ENCODE results near the gene TPRKB. TPM values are rescaled to one million over a fixed set of nuclear protein-coding genes. Genes with fewer than 3 reads are reported as not detected.

The TPRKB gene
- total RNA-seq, 6 donors from 2014 or later, result 4.7 to 19.0 (median 13.4) TPM

DNA sequence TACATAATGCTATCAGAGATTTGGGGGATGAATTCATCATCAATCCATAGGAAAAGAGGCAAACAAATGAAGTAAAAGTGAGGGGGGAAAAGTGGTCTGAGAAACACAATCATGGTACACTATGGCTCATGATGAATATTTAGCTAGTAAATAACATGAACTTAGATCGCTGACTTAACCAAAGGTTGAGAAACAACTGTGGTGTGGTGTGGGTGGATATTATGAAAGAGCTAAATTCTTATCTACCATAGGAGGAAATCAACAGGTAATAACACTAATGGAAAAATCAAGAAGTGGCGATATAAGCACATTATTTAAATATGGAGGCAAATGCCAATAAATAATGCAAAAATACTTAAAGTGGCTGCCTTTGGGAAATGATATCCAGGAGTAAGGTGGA is 12.2 kb upstream of the TPRKB start:
- Histone ChIP-seq H3K27ac (no peak overlapping the region), H3K9me3 (no peaks in the 10 kb centered on the region), H3K36me3 (peaks cover 0 to 41% (median 25%) of the 10 kb centered on the region in 4 donors), H3K4me1 (peaks cover 0 to 6% (median 2%) of the 10 kb centered on the region in 4 donors), H3K4me3 (no peak overlapping the region), H3K27me3 (no peaks in the 10 kb centered on the region)
- DNase-seq (no peak), ATAC-seq (ENCODE audit: low FRiP score in 2 of 2) (no peak)
- 70 to 82% methylated on average over 2 of the region's 2 CpGs for WGBS, 2 donors
- TF ChIP-seq, protein P1, sequence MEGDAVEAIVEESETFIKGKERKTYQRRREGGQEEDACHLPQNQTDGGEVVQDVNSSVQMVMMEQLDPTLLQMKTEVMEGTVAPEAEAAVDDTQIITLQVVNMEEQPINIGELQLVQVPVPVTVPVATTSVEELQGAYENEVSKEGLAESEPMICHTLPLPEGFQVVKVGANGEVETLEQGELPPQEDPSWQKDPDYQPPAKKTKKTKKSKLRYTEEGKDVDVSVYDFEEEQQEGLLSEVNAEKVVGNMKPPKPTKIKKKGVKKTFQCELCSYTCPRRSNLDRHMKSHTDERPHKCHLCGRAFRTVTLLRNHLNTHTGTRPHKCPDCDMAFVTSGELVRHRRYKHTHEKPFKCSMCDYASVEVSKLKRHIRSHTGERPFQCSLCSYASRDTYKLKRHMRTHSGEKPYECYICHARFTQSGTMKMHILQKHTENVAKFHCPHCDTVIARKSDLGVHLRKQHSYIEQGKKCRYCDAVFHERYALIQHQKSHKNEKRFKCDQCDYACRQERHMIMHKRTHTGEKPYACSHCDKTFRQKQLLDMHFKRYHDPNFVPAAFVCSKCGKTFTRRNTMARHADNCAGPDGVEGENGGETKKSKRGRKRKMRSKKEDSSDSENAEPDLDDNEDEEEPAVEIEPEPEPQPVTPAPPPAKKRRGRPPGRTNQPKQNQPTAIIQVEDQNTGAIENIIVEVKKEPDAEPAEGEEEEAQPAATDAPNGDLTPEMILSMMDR (IDR thresholded peaks at IDR 0.05), result no peak
- TF ChIP-seq EP300 (IDR thresholded peaks at IDR 0.05), result no peak
- no peak for TF ChIP-seq POLR2A (IDR thresholded peaks at IDR 0.05)
- no peak for TF ChIP-seq POLR2AphosphoS5 (IDR thresholded peaks at IDR 0.05)

DNA sequence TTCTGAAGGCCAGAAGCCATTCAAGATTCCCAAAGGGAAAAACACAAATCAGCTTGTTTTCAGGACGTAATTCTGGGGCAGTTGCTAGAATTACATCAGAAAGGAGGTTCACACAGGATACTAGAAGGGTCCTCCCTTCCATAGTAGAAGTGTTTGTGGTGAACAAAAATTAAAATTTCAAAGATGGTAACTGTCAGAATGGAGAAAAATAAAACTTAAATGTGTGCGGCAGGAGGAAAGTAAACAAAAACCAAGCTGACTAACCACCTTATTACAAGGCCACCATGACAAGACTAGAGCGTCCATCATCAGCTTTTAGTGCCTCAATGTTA is 9.7 kb upstream of the TPRKB start:
- ATAC-seq (ENCODE audit: low FRiP score in 2 of 2) (no peak), DNase-seq (no peak)
- WGBS, 2 donors, result 71 to 72% methylated on average over 3 of the region's 3 CpGs
- no peak for TF ChIP-seq POLR2A (IDR thresholded peaks at IDR 0.05)
- TF ChIP-seq, protein P1 (IDR thresholded peaks at IDR 0.05), result no peak
- Histone ChIP-seq H3K9me3 (no peaks in the 10 kb centered on the region), H3K4me3 (no peak overlapping the region), H3K36me3 (peaks cover 0 to 31% (median 16%) of the 10 kb centered on the region in 4 donors), H3K4me1 (peaks cover 0 to 6% (median 2%) of the 10 kb centered on the region in 4 donors), H3K27me3 (no peaks in the 10 kb centered on the region), H3K27ac (peak overlapping the region in 3 of 4 donors; percentile 45 to 77 (median 74))

DNA sequence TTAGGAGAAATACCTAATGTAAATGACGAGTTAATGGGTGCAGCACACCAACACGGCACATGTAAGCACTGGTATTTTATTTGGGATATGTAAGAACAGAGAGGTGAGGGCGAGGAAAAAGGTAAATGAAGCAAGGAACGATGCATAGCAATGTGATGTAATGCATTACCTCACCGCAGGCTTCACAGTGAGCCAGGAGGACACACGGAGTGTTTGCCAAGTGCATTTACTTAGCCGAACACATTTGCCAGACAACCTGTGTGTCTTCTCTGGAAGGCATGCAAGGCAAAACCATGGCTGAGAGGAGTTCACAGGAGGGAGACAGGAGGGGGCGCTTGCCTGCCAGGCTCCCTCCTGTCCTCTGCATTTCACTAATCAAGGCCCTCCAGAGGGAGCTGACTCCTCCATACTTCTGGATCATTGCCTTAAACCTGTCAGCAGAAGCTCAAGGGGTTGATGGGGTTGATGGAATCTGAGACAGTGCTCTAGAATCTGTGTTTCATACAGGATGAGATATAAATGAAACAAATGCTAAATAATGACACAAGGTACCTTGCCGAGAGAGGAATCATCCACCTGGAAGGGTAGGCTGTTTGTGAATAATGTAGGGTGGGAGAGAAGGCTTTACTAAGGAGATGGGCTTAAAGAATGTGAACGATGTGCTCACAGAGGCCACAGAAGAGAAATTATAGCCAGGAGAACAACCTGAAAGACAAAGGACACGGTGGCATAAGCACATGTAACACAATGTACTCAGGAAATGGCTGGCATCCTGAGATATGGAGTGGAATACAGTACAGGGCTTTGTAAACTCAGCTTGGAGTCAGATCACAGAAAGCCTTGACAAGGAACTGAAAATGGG is 9.1 kb upstream of the TPRKB start:
- DNase-seq (no peak), ATAC-seq (ENCODE audit: low FRiP score in 2 of 2) (no peak)
- H3K4me3 ChIP-seq, result no peak overlapping the region
- H3K36me3 ChIP-seq, result peaks cover 0 to 27% (median 16%) of the 10 kb centered on the region in 4 donors
- peaks cover 0 to 6% (median 2%) of the 10 kb centered on the region in 4 donors for H3K4me1 ChIP-seq
- TF ChIP-seq POLR2AphosphoS5 (IDR thresholded peaks at IDR 0.05) (peak; percentile 17 to 62), EP300 (IDR thresholded peaks at IDR 0.05) (peak in 2 of 4 donors; percentile 84 to 95), POLR2A (IDR thresholded peaks at IDR 0.05) (no peak)
- TF ChIP-seq, protein P1 (IDR thresholded peaks at IDR 0.05), result no peak
- peak overlapping the region in 3 of 4 donors; percentile 45 to 77 (median 74) for H3K27ac ChIP-seq
- no peaks in the 10 kb centered on the region for H3K27me3 ChIP-seq
- H3K9me3 ChIP-seq, result no peaks in the 10 kb centered on the region
- 80 to 86% methylated on average over 11 of the region's 11 CpGs for WGBS, 2 donors

DNA sequence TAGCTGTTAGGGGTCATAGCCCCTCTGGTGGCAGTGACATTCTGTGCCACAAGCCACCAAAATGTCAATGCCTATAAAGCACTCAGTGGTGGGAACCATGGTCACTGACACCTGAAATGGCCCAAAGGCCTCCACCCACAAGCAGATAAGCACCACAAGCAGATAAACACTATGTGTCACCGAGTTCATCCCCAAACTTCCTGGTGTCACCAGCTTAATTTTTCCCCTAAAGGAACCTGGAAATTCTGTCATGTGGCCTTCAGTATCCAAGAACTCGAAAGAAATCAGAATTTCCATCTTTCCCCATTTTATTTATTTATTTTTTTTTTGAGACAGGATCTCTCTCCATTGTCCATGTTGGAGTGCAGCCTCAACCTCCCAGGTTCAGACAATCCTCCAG is 3.6 kb upstream of the TPRKB start:
- ATAC-seq (ENCODE audit: low FRiP score in 2 of 2) (no peak), DNase-seq (no peak)
- peaks cover 0 to 24% (median 4%) of the 10 kb centered on the region in 4 donors for H3K36me3 ChIP-seq
- no peak overlapping the region for H3K27ac ChIP-seq
- H3K4me3 ChIP-seq, result no peak overlapping the region
- WGBS, 2 donors, result 89 to 95% methylated on average over 2 of the region's 2 CpGs
- TF ChIP-seq POLR2A (IDR thresholded peaks at IDR 0.05) (no peak), EP300 (IDR thresholded peaks at IDR 0.05) (no peak)
- H3K27me3 ChIP-seq, result no peaks in the 10 kb centered on the region
- no peaks in the 10 kb centered on the region for H3K9me3 ChIP-seq
- H3K4me1 ChIP-seq, result peaks cover 6 to 17% (median 15%) of the 10 kb centered on the region in 4 donors

DNA sequence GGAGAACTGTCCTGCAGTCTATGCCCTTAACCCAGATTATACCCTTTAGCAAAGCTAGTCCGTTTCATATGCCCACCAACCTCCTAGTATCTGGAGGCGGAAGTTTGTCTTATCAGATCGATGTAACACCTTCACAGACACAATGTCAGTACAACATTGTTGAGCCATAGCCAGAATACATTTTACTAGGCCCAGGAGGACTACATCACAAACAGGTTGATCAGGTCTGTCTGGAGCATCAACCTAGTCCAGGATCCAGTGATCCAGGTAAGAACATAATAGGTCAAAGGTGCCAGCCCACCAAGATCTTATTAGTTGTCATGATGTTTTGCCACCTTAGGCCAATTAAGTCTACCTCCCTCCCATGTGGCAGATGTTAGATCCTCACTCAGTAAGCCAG is 2.0 kb upstream of the TPRKB start:
- no peak for ATAC-seq (ENCODE audit: low FRiP score in 2 of 2)
- no peak for DNase-seq
- no peak overlapping the region for H3K27ac ChIP-seq
- WGBS, 2 donors, result 83 to 96% methylated on average over 3 of the region's 3 CpGs
- H3K27me3 ChIP-seq, result no peaks in the 10 kb centered on the region
- peaks cover 0 to 19% (median 7%) of the 10 kb centered on the region in 4 donors for H3K36me3 ChIP-seq
- peaks cover 6 to 21% (median 16%) of the 10 kb centered on the region in 4 donors for H3K4me1 ChIP-seq
- H3K9me3 ChIP-seq, result no peaks in the 10 kb centered on the region
- no peak overlapping the region for H3K4me3 ChIP-seq
- TF ChIP-seq EP300 (IDR thresholded peaks at IDR 0.05), result no peak
- TF ChIP-seq, protein P1 (IDR thresholded peaks at IDR 0.05), result no peak
- TF ChIP-seq POLR2A (IDR thresholded peaks at IDR 0.05), result no peak
- TF ChIP-seq POLR2AphosphoS5 (IDR thresholded peaks at IDR 0.05), result no peak
